GM10266 (cell line): ENCODE results near the gene CACNA1H.

Experiments
- DNase-seq: peaks from one replicate; pipeline ENCODE4 v3.0.0; 2012; ENCODE audit errors: extremely low spot score
- TF ChIP-seq, protein P1 (sequence below): IDR thresholded peaks from 2 replicates; pipeline ENCODE4 v1.5.1; 2012; ENCODE audit warnings: mild to moderate bottlenecking, low read depth; ENCODE audit not compliant: control insufficient read depth, insufficient read depth; ENCODE audit errors: missing control alignments

CACNA1H gene

DNA sequence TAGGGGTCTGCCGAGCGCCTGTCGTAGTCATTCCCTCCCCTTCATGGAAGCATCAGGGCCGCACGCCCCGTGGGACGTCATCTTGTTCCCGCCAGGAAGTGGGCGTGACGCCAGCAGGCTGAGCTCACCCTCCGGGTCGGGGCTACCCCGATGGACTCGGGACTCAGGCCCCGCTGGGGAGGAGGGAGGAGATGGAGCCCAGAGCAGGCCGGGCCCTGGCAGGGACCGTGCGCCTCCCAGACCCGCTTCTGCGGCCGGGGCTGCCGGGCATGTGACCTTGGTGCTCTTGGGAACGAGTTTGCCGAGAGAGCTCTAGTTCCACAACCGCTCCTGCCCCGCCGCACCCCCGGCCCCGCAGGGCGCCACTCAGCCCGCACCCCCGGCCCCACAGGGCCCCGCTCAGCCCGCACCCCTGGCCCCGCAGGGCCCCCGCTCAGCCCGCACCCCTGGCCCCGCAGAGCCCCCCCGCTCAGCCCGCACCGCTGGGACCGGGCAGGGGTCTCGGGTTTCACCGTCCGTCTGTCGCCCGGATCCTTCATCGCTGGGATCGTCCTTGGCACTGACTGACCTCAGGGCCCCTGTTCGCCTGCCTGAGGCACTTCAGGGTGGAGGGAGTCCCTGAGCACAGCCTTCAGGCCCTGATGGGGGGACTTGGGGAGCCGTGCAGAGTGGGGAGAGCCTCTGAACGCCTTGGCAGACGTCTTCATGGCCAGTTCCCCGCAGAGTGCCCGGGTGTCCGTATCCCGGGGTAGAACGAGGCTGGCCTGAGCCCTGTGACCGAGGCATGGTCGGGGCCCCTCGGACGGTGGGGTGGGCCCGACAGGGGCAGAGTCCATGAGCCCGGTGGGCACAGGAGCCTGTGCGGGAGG, 5.8 kb downstream of the CACNA1H start:
- DNase-seq = no peak
- TF ChIP-seq, protein P1, sequence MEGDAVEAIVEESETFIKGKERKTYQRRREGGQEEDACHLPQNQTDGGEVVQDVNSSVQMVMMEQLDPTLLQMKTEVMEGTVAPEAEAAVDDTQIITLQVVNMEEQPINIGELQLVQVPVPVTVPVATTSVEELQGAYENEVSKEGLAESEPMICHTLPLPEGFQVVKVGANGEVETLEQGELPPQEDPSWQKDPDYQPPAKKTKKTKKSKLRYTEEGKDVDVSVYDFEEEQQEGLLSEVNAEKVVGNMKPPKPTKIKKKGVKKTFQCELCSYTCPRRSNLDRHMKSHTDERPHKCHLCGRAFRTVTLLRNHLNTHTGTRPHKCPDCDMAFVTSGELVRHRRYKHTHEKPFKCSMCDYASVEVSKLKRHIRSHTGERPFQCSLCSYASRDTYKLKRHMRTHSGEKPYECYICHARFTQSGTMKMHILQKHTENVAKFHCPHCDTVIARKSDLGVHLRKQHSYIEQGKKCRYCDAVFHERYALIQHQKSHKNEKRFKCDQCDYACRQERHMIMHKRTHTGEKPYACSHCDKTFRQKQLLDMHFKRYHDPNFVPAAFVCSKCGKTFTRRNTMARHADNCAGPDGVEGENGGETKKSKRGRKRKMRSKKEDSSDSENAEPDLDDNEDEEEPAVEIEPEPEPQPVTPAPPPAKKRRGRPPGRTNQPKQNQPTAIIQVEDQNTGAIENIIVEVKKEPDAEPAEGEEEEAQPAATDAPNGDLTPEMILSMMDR = no peak

DNA sequence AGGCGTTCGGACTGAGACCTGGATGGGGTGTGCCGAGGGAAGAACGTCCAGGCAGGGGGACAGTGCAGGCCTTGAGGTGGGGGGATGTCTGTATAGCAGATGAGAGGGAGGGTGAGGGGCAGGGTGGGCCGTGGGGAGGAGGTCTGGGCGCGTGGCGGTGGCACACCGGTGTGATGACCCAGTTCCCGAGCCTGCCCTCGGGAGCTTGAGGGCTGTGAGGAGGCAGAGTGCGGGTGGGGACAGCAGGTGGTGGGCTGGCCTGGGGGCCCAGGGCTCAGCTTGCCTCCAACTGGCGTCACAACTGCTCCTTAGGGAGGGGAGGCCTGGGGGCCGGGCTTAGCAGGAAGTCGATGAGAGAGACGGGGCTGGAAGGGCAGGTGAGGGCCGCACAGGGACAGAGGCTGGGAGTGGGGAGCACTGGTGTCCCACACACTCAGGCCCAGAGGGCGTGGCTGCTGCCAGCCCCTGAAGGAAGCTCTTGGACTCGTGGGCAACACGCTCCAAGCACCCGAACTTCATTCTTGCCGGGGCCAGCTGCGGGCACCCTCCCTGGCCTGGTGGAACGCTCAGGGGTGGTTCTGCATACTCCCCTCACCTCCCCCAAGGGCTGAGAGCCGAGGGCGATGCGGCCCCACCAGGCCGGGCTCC, 6.5 kb downstream of the CACNA1H start:
- no peak for DNase-seq
- TF ChIP-seq, protein P1 = no peak

DNA sequence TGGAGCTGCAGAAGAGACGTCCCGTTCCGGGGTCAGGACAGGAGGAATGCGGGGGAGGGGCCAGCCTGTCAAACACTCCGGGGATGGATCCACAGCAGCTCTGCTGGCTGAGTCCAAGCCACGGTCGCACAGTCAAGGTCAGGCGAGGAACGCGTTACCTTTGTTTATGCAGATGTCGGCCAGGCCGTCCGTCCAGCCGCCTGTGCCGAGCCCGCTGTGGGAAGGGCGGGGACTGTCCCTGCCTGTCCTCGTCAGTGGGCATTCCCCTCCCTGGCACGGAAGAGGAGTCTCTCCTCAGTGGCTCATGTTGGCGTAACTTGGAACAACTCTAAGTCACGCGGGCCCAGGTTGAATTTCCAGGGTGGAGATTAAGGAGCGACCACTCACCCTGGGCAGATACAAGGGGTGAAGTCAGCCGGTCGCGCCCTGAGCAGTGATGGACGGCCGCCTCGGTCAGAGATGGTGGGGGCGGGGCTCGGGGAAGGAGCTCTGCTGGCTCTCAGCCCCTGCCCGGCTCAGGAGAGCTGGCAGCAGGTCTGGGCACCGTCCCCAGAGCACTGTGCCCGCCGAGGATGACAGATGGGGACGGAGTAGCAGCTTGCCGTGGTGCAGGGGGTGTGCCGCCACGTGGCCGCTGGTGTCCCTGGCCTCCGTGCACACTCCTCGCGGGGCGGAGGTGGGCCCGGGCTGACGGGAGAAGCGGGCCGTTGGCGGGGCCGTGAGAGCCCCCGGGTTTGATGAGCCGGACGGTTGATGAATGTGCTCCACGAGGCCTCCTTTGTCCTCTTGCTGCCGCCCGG, 7.3 kb downstream of the CACNA1H start:
- no peak for DNase-seq
- TF ChIP-seq, protein P1 = no peak

DNA sequence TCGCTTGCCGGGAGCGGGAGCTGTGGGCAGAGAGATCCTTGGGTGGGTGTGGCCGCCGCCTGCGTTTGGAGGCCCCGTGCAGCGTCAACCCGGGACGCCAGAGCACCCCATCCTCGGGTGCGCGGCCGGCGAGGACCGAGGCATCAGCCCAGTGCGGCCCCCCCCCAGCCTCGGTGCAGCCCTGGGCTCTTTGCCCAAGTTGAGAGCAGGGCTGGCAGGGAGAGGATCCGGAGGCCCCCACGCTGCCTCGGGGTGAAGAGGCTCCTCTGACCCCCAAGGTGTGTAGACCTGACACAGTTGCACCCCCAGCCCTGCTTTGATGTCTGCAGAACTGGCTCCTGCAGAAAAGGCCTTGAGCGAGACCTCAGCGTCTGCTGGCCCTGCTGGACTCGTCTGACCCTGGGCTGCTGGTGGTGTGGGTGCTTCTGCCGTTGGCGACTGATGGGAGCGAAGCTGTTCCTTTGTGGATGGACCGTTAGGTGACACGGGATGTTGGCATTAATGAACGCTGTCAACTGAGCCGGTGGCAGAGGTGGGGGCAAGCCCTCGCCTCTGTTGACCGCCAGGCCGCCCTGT, 8.0 kb downstream of the CACNA1H start:
- DNase-seq = no peak
- TF ChIP-seq, protein P1 = no peak

DNA sequence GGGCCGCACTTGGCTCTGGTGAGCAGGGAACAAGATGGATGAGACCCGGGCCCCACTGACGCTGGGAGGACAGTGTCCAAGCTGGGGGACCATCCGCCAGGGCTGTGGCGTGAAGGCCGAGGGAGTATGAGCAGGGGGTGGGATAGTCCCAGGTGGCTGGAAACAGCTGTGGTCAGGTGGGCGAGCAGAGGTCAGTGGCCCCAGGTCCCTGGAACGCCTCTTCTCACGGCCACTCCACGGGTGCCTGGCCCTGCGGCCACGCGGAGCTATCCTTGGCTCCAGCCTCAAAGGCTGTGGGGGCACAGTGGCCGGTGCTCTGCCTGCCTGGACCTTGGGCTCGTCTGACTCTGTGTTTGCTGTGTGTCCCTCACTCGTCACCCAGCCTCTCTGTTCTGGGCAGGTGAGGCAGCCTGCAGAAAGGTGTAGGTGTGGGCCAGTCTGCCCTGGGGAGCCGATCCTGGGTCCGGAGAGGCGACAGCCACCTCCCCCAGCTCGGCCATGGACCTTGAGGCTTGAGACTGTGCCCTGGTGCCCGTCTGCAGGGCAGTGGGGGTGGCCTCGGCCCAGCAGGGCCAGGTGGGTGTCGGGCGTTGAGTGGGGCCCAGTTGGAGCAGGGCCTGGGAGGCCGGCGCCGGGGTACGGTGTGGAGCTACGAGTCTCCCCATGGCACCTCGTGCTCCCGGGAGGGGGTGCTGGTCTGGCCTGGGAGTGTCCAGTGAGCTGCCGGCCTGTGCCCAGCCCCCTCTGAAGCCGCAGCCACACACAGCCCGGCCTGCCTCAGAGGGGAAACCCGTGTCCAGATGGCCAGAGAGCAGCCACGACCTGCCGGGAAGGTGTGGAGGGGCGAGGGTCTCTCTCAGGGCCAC, 10.0 kb downstream of the CACNA1H start:
- TF ChIP-seq, protein P1 = no peak
- no peak for DNase-seq

DNA sequence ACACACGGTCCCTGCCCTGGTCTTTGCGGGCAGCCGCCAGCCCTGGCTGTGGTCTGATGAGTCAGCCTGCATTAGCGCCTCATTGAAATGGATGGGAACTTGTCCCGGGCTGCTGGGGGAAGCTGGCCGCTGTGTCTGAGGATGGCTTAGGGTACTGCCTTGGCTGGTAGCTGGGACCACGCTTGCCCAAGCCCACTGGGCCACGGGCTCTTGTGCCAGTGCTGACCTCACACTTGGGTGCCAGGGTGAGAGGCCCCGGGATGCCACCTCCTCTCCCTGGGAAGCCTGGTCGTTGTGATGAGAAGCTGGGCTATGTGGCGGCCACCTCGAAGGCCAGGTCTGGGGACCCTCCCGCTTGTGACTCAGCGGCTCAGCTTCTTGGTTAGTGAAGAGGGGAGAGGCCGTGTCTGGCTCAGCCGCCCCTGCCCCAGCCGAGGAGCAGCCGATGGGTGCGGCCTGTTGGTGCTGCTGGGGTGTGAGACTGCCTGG, 10.7 kb downstream of the CACNA1H start:
- DNase-seq = no peak
- TF ChIP-seq, protein P1 = no peak
